HG02678 (cell line): ENCODE results near the gene FSTL4.

Experiments
- ATAC-seq: cut with Tn5 transposase; IDR thresholded peaks from one replicate; pipeline ENCODE4 v1.9.1; 2021; ENCODE audit warnings: mild to moderate bottlenecking, moderate library complexity; ENCODE audit not compliant: unreplicated experiment

Gene FSTL4

GRCh38 chr5:133155326-133155969 is 456.9 kb downstream of the FSTL4 start:
- no peak for ATAC-seq

DNA sequence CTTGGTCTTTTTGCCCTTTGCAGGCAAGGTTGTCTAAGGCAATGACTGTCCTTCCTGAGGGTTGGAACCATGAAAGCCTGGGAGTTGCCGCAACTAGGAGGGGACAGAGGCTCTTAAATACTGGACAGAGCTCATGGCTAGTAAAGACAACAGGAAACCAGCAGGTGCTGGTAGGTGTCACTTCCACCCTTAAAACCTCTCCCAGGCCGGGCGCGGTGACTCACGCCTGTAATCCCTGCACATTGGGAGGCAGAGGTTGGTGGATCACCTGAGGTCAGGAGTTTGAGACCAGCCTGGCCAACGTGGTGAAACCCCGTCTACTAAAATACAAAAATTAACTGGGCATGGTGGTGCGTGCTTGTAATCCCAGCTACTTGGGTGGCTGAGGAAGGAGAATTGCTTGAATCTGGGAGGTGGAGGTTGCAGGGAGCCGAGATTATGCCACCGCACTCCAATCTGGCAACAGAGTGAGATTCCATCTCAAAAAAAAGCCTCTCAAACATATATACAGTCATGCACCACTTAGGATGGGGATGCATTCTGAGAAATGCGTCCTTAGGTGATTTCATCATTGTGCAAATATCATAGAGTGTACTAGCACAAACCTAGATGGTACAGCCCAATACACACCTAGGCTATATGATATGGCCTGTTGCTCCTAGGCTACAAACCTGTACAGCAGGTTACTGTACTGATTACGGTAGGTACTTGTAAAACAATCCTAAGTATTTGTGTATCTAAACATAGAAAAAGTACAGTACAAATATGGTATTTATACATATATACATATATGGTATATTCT is 457.9 kb downstream of the FSTL4 start:
- ATAC-seq: no peak

DNA sequence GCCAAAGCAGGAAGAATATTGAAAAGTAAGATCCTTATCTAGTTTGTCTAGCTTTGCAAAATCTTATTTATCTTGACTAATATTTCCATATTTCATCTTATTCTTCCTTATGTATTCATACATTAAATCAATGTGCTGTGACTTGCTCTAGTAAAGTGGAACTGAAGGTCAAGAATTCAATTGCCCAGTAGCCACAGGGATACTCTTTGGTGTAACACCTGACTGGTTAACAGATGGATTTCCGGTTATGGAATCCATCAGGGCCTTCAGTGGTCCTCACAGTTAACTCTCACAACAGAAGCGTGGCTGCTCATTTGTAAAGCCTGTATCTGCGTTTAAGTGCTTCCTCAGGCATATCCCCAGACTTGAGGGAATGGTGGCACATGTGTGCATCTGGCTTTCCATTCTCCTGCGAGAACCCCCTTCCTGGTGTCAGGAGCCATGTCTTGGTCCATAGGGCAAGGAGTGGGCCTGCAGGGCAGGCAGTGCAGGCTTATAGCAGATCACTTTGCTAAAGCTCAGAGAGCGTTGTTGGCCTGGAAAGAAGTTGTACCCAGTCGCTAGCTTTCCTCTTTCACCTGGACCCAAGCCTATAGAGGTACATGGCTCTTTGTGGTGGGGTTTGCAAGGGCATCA is 461.3 kb downstream of the FSTL4 start:
- ATAC-seq: no peak

DNA sequence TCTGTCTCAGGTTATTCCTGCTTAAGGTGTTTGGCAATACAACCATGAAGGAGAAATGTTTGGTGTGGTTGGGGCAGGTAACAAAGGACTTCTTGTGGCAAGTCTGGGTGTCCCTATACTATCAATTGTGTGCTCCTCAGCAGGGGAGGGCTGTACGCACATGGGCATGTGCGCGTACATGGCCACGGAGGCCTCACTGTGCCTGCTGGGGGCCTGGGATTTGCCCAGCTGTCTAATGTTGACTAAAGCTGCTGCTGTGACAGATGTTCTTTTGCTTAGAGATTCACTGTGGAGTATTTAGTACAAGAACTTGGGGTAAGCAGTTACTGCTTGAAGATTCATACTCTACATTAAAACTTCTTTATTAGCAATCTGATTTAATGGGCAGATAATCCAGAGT is 463.0 kb downstream of the FSTL4 start:
- no peak for ATAC-seq

DNA sequence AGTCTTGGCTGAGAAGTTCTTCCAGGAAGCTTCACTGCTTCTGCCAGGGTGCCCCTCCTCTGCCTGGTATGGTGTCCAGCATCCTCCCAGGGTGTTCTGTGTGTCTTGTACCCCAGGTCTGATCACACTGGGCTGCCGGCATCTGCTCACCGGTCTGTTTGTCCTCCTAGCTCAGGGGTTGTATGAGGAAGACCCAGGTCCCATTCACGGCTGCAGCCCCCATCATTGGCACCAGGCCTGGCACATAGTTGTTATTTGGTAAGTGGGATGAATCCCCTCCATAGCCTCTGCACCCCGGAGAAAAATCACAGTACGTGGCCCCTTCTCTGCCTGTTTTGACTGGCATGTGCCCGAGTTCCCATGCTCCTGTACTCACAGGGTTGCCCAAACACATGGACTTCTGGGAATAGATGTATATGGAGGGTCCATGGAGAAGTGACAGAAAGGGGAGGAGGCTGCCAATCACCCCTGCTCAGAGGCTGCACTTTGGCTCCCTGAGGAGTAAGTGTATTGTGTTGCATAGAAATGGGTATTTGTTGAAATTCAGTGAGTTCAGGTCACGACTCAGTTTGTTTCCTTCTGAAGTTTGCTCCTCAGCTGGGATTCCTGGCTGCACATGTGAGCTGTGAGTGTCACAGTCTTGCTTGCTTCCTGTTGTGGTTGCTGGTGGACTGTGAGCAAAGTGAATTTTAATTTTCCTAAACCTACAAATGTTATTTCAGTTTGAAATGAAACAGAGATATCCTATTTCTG is 464.4 kb downstream of the FSTL4 start:
- ATAC-seq: no peak

DNA sequence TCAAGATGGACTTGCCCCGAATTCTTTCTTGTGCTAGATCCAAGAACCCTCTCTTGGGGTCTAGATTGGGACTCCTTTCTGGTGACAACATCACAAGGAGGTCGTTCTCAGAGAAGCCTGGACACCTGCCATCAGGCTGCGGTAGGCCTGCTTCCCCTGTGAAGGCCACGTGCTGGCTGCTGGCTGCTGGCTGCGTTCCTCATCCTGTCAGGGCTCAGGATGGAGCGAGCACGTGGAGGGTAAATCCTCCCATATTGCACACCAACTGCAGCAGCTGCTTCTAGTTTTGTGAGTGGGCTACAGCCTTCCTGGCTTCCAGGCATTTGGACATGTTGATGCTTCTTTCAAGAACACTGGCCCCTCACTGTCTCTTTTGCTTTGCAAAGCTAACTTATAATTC is 464.9 kb downstream of the FSTL4 start:
- no peak for ATAC-seq
